Activated B cell treated with CpG ODN at 0.5 μM for 24 hours (primary cell): ENCODE measurements around the gene BRD4. TPM values are rescaled to one million over a fixed set of nuclear protein-coding genes. Genes with fewer than 3 reads are reported as not detected.

ENCODE experiments used
- ATAC-seq: fragments of 200-7000 bp; cut with Tn5 transposase; one replicate; pipeline ENCODE4 v1.10.0; 2021; ENCODE audit warnings: low read depth, mild to moderate bottlenecking, moderate library complexity
- CTCF ChIA-PET: fragments of 350-600 bp; sonication (Branson Sonifier 250); formaldehyde crosslinking; loops from one replicate; lab custom pipeline; 2021; ENCODE audit warnings: antibody characterized with exemption; lab: Charles Lee
- POLR2A ChIA-PET: fragments of 350-600 bp; sonication (Branson Sonifier 250); formaldehyde crosslinking; loops from one replicate; lab custom pipeline; 2021; ENCODE audit warnings: antibody characterized with exemption; lab: Charles Lee
- DNase-seq: peaks from one replicate; pipeline ENCODE4 v3.0.0; 2022
- H3K27ac Mint-ChIP-seq: one replicate; pipeline ENCODE4 v1.8.0; 2020; ENCODE audit warnings: mixed read lengths
- H3K27me3 Mint-ChIP-seq: one replicate; pipeline ENCODE4 v1.8.0; 2021; ENCODE audit warnings: mixed read lengths
- H3K36me3 Mint-ChIP-seq: one replicate; pipeline ENCODE4 v1.8.0; 2021; ENCODE audit warnings: low read depth, mixed read lengths
- H3K4me1 Mint-ChIP-seq: one replicate; pipeline ENCODE4 v1.8.0; 2021; ENCODE audit warnings: mixed read lengths
- H3K4me3 Mint-ChIP-seq: one replicate; pipeline ENCODE4 v1.8.0; 2020; ENCODE audit warnings: mild to moderate bottlenecking, mixed read lengths
- H3K9me3 Mint-ChIP-seq: one replicate; pipeline ENCODE4 v1.8.0; 2020; ENCODE audit warnings: mixed read lengths
- CTCF ChIP-seq: fragments of 200-600 bp; IDR thresholded peaks from one replicate; pipeline ENCODE4 v1.8.0; 2022; ENCODE audit warnings: antibody characterized with exemption, mild to moderate bottlenecking
- intact Hi-C: fragments of 100-400 bp; cut with micrococcal nuclease; formaldehyde crosslinking; loops from one replicate; pipeline ENCODE4 v1.15.1; 2024
- total RNA-seq: library from RNA; stranded (reverse); gene quantifications from 2 replicates; pipeline ENCODE4 v1.2.3, GENCODE V29; 2022

The BRD4 gene
- total RNA-seq, 1 donor from 2014 or later = 164 TPM

GRCh38 chr19:15222738-15223648, 109.3 kb downstream of the BRD4 start:
- no peak for TF ChIP-seq CTCF
- DNase-seq = peak; percentile 69
- POLR2A ChIA-PET = interaction anchor here (0.6 to 0.9 kb wide), 2 partner anchors 10 to 195 kb away, joined by 4 to 5 read pairs; partner anchors contain the start of gene AKAP8L
- CTCF ChIA-PET = no interaction called here
- Mint-ChIP-seq H3K4me1 (peaks cover 16% of the 10 kb centered on the region), H3K36me3 (no peaks in the 10 kb centered on the region), H3K4me3 (peak overlapping the region; percentile 89), H3K9me3 (no peaks in the 10 kb centered on the region), H3K27ac (no peak overlapping the region), H3K27me3 (peaks cover 9% of the 10 kb centered on the region)
- intact Hi-C loops = loop anchor here (1.0 kb wide), 2 partner anchors 10 to 98 kb away; a partner anchor contains a TSS
- peak; percentile 99 for ATAC-seq

GRCh38 chr19:15220833-15221232, 111.5 kb downstream of the BRD4 start:
- DNase-seq = no peak

GRCh38 chr19:15218501-15218900, 113.8 kb downstream of the BRD4 start:
- DNase-seq (no peak), ATAC-seq (no peak)
- CTCF ChIA-PET = no interaction called here
- H3K4me1 Mint-ChIP-seq = peaks cover 11% of the 10 kb centered on the region
- H3K4me3 Mint-ChIP-seq = no peak overlapping the region
- TF ChIP-seq CTCF = no peak
- H3K9me3 Mint-ChIP-seq = no peaks in the 10 kb centered on the region
- H3K27me3 Mint-ChIP-seq = peaks cover 9% of the 10 kb centered on the region
- H3K36me3 Mint-ChIP-seq = no peaks in the 10 kb centered on the region
- POLR2A ChIA-PET = no interaction called here
- no peak overlapping the region for H3K27ac Mint-ChIP-seq
- intact Hi-C loops = no loop called here

More at GRCh38 chr19:15220833-15221232, 111.5 kb downstream of the BRD4 start:
- intact Hi-C loops = no loop called here
- H3K27me3 Mint-ChIP-seq = peaks cover 9% of the 10 kb centered on the region
- H3K4me1 Mint-ChIP-seq = peaks cover 16% of the 10 kb centered on the region
- TF ChIP-seq CTCF = no peak
- no peak for ATAC-seq
- no peaks in the 10 kb centered on the region for H3K36me3 Mint-ChIP-seq
- no peak overlapping the region for H3K4me3 Mint-ChIP-seq
- POLR2A ChIA-PET = interaction anchor here (0.8 kb wide), 1 partner anchor 1138 kb away, joined by 8 read pairs; no protein-coding TSS in a partner anchor
- CTCF ChIA-PET = no interaction called here
- no peak overlapping the region for H3K27ac Mint-ChIP-seq
- H3K9me3 Mint-ChIP-seq = no peaks in the 10 kb centered on the region

- ATAC-seq (no peak), DNase-seq (no peak)
- Mint-ChIP-seq H3K27me3 (peaks cover 2% of the 10 kb centered on the region), H3K9me3 (no peaks in the 10 kb centered on the region), H3K27ac (no peak overlapping the region), H3K36me3 (no peaks in the 10 kb centered on the region), H3K4me1 (no peaks in the 10 kb centered on the region), H3K4me3 (no peak overlapping the region)
- intact Hi-C loops = no loop called here
- ChIA-PET POLR2A (no interaction called here), CTCF (no interaction called here)
- no peak for TF ChIP-seq CTCF
Measured at GRCh38 chr19:15216363-15216762, 116.0 kb downstream of the BRD4 start.

- H3K27me3 Mint-ChIP-seq = peaks cover 2% of the 10 kb centered on the region
- TF ChIP-seq CTCF = no peak
- no peaks in the 10 kb centered on the region for H3K4me1 Mint-ChIP-seq
- H3K27ac Mint-ChIP-seq = no peak overlapping the region
- POLR2A ChIA-PET = no interaction called here
- ATAC-seq (no peak), DNase-seq (no peak)
- H3K9me3 Mint-ChIP-seq = no peaks in the 10 kb centered on the region
- H3K36me3 Mint-ChIP-seq = no peaks in the 10 kb centered on the region
- CTCF ChIA-PET = no interaction called here
- intact Hi-C loops = no loop called here
- no peak overlapping the region for H3K4me3 Mint-ChIP-seq
Measured at GRCh38 chr19:15213715-15214381, 118.5 kb downstream of the BRD4 start.
